Activated CD4-positive, alpha-beta T cell treated with anti-CD3 and anti-CD28 coated beads for 4 hours (primary cell): ENCODE measurements around the gene TMTC1.
"Not testable (repeated sequence)": the region's sequence is repeated elsewhere in the genome, so short reads cannot be mapped to it uniquely, and the experiment has no call there.

ENCODE experiments used
- DNase-seq, 2 donors: peaks; one replicate each; pipeline ENCODE4 v3.0.0-alpha.2; 2020

Gene TMTC1

DNA sequence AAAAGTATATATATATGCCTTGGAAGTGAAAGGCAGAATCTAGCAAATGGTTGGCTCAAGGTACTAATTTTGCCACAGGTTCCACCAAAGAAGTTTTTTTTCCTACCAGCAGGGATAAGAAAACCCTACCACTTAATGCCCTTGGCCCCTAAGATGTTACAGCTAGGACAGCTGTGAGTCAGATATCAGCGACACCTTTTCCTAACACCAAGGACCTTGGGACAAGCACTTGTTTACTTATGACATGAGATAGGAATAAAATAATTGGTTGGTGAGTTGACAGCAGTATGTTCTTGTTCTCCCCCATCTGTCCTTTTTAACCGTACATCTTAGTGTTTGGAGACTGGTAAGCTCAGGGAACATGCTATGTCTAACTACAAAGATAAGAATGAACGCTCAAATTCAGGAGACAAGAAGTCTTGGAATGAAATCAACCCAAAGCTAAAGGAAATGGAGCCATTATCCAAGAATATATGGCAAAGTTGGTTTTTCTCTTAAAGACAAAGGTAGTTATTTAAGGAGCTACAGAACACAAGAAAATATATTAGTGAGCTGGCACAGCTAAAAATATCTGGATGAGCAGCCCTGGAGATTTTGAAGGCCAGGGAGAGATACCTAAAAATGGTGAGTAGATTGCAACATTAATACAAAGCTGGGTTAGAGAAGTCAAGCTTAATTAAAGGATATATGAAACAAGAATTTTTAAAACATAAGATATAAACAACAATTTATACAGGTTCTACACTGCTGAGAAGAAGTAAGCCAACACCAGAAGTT, 126.8 kb downstream of the TMTC1 start:
- DNase-seq, result no peak

DNA sequence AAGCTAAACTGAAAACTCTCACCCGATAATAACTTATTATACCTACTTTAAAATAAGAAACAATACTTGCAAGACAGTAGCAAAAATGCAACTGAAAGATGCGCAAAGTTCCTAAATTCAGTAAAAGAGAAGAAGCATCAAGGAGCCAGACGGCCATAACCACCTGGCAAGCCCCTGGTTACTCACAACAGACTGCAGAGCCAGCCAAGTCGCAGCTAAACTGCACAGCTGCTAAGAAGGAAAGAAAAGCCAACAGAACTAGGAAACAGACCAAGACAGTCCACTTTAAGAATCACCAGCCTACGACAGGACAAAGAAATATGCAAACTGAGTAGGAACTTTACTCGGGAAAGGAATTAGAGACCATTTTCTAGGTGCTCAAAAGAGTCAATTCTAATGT, 127.9 kb downstream of the TMTC1 start:
- no peak for DNase-seq

DNA sequence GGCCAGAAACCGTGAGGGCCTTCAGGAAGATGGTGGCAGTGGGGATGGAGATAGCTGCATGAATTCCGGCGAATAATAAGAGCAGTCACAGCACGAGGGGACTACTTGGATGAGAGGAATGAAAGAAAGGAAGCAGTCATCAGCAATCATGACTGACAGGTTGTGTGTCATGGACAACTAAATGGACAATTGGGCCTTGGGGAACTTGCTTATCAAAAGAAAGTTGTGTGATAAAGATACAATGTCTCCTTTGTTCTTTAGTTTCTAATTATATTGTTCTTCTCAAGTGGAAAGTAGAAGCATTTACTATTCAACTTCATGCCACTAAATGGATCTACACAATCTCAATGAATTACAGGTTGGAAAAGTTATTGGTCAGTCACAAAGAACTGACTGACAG, 130.5 kb downstream of the TMTC1 start:
- no peak for DNase-seq

DNA sequence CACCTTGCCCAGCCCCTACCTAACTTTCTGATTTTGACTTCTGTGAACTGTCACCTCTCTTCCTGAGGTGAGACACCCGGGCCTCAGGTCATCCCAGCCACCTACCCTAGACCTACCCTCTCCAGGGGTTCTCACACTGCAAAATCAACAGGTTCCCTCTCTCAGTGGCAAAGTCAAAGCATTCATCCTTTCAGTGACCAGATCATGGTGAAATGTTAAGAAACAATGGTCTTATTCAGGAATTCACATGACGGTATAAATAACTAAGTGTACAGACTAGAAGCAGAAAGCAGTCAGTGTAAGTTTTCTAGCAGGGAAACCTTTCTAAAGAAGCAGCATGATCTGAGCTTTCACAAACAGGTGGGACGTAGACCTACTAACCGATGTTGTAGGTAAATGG, 133.4 kb downstream of the TMTC1 start:
- no peak for DNase-seq

DNA sequence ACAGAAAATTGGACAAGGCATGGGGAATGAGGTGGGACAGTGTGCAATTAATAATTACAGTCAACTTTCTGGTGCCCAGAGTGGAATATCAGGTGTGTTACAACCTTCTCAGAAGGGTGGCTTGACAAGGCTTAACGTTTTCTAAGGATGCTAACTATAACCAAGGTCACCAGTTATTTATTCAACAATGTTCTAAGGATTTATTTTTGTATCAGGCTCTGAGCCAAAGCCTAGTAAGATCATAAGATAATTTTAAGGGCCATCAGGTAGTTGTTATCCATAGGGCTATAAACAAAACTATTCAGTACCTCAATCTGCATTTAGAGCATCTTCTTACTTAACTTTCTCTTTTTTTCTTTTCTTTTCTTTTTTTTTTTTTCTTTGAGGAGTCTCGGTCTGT, 134.0 kb downstream of the TMTC1 start:
- DNase-seq, result no peak

DNA sequence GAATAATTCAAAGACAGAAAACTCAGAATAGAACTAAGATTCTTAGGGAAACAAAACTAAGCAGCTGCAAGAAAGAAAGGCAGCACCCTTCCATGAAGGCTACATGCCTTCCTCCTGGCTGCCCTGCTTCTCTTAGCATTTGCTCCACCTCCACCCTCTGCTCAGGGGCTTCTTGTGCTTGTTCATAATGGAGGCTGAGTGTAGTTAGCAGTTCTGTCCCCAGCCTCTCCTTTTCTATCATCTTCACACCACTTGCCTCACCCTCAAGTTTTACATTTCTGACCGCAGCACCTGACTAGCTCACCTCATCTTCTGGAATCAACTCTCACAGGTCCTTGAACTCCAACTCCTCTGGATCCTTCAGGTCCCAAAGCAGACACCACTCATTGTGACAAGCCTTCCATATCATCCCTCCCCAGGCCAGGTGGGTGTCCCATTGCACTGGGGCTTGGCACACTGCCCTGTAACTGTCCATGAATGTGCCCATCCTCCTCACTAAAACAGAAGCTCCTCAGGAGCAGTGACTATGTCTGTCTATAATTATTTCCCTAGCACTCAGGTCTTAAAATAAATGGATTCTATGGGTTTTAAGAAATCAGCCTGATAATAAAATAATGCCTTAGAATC, 139.1 kb downstream of the TMTC1 start:
- no peak for DNase-seq

DNA sequence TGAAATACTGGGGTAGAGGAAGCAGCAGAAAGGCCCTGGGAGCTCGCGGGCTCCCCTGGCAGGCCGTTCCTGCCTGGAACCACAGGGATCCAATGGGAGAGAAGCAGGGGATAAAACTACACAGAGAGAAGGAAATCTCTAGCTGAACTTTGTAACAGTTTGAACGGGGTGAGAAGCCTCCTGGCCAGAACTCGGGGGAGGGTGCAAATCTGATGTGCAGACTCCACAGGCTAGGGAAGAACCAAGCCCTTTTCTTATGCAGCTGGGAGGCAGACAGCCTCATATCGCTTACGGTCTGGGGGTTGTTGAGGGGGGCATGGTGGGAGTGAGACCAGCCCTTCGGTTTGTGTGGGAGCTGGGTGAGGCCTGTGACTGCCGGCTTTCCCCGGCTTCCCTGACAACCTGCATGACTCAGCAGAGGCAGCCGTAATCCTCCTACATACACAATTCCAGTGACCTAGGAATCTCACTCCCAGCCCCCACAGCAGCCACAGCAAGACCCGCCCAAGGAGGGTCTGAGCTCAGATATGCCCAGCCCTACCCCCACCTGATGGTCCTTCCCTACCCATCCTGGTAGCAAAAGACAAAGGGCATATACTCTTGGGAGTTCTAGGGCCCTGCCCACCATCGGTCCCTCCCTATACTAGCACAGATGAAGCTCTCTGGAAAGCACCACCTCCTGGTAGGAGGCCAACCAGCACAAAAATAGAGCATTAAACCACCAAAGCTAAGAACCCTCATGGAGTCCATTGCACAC, 143.0 kb downstream of the TMTC1 start:
- no peak for DNase-seq

DNA sequence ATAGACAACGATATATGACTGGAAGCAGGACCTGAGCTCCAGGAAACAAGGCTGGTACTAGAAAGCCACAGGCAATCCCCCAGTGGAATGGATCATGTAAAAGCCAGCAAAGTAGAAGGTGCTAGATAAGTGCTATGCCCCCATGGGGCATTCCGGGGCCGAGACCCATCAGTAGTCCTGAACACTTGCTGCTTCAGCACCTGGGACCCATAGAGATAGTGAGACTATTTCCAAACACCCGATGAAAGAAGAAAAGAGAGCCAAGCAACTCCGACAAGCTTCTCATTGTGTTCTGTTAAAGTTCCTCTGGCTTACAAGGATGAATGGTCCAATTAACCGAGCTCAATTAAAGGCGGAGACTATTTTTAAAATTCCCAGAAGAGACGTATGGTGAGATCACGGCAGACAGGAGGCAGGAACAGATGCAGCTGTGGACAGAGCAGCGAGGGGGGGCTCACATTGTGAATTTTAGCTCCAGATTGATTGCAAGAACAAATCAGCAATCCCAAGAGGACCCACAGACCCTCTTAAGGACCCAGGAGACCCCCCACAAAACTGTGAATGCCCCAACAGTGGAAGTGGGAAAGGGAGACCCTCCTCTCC, 143.7 kb downstream of the TMTC1 start:
- no peak for DNase-seq

DNA sequence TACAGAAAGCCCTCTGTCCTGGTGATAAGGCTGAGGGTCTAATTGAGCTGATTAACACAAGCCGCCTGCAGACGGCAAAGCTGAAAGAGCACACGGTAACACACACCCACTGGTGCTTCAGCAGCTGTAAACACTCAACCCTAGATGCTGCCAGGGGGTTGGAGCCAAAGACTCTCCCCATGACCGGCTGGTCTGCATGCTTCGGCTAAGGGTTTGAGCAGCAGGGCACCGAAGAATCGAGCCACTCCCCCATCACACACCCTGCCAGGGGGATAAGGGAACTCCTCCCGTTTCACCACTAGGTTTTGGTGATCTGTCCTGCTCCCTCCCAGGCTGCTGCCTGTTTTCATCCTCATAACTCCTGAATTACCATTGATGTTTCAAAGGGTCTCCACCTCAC, 145.2 kb downstream of the TMTC1 start:
- DNase-seq, result no peak

DNA sequence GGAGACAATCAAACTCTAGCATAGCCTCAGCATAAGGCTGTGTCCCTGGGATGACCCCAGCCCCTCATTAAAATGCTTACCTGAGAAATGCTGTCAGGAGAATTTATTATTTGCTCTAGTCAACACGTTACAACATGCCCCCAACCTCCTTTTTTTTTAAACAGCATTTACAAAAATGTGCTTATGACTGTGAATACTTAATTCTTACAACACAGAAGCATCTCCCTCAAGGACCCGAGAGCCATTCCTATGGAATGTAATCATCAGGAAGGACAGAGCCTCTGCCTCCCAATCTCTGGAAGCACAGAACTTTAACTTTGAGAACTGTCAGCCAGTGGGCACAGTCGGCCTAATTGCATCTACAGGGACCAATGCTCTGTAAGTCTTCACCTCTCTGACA, 149.7 kb downstream of the TMTC1 start:
- no peak for DNase-seq

DNA sequence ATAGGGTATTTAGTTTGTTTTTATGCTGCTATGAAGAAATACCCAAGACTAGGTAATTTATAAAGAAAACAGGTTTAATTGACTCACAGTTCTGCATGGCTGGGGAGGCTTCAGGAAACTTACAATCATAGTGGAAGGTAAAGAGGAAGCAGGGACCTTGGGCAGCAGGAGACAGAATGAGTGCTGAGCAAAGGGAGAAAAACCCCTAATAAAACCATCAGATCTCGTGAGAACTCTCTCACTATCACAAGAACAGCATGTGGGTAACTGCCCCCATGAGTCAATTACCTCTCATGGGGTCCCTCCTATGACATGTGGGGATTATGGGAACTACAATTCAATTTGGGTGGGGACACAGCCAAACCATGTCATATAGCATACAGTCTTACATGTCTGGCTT, 153.6 kb downstream of the TMTC1 start:
- not testable (repeated sequence) for DNase-seq

DNA sequence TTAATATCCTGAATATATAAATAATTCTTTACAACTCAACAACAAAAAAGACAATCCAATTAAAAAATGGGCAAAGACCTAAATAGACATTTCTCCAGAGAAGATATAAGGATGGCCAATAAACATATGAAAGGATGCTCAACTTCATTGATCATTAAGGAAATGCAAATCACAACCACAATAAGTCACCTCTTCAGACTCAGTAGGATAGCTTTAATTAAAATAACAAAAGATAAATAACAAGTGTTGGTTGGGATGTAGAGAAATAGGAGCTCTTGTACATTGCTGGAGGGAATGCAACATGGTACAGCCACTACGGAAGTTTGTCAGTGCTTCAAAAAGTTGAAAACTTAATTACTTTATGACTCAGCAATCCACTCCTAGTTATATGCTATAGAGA, 156.5 kb downstream of the TMTC1 start:
- DNase-seq, result no peak

DNA sequence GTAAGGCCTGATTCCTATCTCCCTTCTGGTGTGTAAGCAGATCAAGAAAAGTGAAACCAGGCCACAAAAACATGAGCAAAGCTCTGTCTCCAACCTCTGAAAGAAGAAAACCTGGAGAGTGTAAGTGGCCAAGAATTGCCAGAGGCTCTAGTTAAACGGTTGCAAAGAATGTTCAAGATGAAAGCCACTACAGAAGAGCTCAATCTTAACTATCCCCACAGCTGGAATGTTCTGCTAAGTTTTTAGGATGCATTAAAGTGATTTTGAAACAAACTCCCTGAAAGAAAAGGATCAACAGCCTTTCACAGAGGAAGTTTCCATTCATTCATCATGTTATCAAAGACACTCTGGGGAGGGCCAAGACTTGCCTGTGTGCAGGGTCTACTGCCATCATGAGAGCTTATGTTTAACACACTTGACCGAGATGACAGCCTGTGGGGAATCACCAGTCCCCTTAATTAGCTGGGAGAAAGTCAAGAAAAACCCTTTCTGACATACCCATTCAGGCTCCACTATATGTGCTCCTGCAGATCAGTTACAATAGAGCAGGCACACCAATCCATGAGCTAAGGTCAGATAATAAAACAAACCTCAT, 158.3 kb downstream of the TMTC1 start:
- no peak for DNase-seq

DNA sequence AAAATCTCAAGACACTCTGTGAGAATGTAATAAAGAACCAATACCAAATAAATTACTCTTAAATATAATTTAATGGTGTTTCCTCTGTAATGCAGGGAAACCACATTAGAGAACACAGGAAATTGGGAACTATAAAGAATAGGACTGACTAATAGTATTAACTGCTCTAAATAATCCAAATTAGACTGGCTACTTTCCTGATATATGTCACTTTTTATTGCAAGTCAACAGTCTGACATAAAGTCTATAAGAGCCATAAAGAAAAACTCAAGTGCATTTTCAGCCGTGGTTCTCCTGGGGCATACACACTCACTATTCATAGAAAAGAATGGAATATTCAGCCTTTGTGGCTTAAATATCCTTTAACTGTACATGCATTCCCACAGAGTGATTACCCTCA, 161.5 kb downstream of the TMTC1 start:
- no peak for DNase-seq

DNA sequence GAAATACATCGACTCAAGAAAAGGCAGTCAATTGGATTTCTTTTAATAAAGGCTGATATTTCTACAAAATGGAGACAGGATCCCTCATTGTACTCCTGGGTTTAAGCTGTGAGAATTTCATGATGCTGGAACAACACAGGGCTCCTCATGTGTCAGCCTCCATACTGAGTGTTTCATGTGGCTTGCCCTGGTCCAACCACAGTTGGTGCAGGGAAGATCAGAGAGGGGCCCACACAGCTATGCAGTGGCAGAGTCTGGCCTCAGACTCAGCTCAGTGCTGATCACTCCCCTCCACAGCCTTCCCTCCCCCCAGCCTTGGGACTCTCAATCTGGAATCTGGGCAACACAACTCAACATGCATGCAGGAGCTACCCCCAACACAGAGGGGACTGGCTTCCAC, 163.7 kb downstream of the TMTC1 start:
- no peak for DNase-seq

DNA sequence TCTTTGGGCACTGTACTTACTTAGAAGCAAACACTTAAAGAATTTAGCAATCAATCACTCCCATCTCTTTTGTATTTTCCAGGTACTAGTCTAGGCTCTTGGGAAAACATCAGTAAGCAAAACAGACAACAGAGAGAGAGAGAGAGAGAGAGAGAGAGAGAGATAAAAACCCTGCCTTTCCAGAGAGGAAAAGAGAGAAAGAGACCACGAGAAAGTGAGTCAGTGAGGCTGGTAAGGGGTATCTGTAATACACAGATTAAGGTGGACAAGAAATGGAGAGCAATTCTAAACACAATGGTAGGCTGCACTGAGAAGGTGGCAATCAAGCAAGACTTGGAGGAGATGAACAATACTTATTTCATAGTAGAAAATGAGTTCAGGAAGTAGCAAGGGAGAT, 166.3 kb downstream of the TMTC1 start:
- DNase-seq, result no peak

DNA sequence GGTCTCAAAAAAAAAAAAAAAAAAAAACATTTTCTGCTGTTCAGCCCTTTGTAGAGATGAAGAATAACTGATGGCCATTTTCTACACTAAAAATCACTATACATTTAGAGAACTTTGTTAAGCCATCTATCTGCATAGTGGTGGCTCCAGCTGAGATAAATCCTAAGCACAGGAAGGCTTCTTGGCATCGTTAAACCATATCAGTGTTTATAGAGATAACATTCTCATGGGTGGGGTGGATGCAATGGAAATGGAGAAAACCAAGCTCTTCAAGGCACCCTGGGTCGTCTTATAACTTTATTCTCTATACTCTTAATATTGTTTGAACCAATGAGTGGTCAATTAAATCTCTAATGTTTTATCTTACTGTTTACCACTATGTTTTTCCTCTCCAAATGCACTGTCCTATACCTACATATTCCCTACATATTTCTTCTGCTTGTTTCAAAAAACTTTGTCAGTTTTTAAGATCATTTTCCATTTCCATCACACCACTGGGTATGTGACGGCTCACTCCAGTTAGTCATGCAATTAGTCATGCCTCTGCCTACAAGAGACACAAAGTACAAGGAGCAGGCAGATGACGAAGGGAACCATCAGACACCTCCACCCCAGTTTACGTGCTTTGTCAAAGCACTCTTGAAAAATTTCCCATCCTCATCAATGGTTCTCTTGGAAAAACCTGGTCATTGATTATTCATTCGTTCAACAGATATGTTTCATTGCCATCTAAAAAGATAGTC, 166.9 kb downstream of the TMTC1 start:
- DNase-seq, result no peak

DNA sequence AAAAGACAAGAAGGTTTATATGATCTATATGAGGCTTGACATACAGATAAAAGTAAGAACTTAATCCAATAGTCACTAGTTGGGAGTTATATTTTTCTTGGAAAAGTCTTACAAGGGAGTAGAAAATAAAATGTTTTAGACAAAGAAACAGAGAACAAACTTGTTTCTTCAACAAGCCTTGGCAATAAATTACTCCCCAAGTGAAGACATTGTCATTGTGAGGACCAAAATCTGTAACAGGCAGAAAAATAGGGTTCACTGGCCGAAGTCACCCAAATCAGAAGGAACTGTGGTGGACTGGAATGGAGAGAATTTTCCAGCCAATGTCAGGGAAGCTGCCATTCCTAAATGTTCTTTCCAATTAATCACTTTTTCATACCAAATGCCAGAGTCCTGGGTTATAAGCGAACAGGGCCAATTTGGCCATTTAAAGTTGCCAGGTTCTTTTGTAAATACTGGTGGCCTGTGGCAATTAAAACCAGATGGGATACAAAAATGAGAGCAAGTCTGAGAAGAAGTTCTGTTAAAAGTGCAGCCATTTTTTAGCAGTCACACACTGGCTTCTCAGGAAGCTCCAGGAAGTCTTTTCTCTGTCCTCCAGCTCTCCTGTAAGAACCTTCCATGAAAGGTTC, 168.9 kb downstream of the TMTC1 start:
- DNase-seq, result no peak

DNA sequence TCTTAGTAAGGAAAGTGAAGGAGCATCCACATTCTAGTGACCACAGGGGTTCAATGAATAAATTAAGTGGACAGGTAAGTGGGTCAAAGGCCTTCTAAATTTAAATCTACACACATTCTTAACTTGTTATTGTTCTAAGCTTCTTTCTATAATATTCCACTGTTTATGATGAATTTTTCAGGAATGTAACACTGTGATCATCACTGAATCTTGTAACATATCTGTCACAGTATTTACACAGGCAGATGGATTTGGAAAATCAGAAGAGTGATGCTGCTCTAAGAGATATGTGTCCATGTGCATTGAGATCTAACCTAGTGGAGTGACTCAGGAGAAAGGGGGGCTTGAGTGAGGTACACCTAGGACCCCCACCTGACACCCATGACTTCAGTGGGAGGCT, 170.8 kb downstream of the TMTC1 start:
- DNase-seq, result no peak

DNA sequence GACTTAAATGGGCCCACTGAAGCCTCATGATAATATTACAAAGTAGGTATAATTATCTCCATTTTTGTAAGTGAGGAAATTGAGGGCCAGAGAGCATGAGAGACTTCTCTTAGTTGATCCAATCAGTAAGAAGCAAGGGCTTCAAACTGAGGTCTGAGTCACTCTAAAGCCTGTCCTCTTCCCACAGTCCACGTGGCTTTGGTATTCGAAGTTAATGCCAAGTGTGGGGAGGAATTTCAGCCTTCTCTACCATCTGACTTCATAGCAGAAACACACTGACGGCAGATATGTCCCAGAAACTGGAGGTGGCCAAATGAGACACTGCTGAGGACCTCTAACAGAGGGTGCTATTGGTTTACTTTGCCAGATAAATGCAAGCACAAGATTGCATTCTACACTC, 171.8 kb downstream of the TMTC1 start:
- no peak for DNase-seq

DNA sequence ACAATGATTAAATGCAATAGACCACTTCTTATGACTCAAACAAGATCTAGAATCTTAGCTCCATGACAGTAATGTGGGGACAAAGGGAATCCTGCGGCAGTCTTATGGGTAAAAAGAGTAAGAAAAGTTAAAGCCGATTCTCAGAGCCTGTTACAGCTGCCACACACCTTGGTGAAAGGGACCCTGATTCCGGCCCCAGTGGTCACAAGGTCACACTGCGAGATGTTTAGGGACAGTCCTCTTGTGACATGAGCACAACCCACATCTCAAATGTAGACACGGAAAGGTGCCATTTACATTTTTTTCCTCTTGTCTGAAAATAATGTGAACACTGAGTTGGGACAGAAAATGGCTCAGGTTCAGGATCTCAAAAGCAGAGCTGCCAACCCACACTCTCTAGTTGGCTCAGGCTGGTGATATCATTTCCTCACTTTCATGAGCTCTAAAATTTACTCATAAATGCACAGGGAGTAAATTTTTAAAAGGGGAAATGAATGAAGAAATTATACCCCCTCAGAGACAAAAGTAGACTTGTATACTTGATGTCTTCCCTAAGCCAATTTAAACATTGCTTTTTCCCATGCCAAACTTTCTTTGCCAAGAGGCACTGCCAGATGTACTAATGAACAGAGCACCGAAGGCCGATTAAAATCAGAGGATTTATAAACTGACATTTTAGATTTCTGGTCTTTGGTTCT, 173.1 kb downstream of the TMTC1 start:
- DNase-seq, result no peak
